Measurements from ENCODE around the gene PPA2. TPM values are rescaled to one million over a fixed set of nuclear protein-coding genes. Genes with fewer than 3 reads are reported as not detected.

The PPA2 gene
- total RNA-seq, 4 donors from 2014 or later = 85.4 to 170 (median 113) TPM

- no peaks in the 10 kb centered on the region for H3K27me3 ChIP-seq
- TF ChIP-seq POLR2AphosphoS5 (IDR thresholded peaks at IDR 0.05) (no peak), CTCF (IDR thresholded peaks at IDR 0.05) (no peak), POLR2A (IDR thresholded peaks at IDR 0.05) (no peak), EP300 (IDR thresholded peaks at IDR 0.05) (no peak)
- no peaks in the 10 kb centered on the region for H3K4me1 ChIP-seq
- H3K27ac ChIP-seq = no peak overlapping the region
- no peak for DNase-seq (ENCODE audit: low spot score in 2 of 2)
- peaks cover 4% of the 10 kb centered on the region for H3K9me3 ChIP-seq
- H3K36me3 ChIP-seq = peaks cover 5% of the 10 kb centered on the region
- H3K4me3 ChIP-seq = no peak overlapping the region
- 90% methylated on average over 2 of the region's 2 CpGs for WGBS
These were observed 74.2 kb downstream of the PPA2 start for GRCh38 chr4:105399532-105400161.

DNA sequence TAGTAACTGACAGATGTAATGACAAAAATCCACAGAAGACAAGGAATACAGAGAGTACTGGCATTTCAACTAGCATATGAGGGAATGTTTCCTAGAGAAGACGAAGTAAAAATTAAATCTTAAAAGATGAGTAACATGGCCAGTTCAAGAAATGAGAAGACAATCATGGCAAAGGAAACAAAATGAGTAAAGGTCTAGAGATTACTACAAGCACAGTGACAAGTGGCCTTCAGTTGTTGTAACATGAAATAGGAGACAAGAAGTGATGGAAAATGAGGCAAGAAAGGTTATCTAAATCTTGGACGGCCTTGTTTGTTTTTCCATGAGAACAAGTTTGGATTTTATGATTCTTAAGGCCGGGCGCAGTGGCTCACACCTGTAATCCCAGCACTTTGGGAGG is 81.0 kb downstream of the PPA2 start:
- peaks cover 11% of the 10 kb centered on the region for H3K36me3 ChIP-seq
- TF ChIP-seq POLR2AphosphoS5 (IDR thresholded peaks at IDR 0.05) (no peak), POLR2A (IDR thresholded peaks at IDR 0.05) (no peak), EP300 (IDR thresholded peaks at IDR 0.05) (no peak), CTCF (IDR thresholded peaks at IDR 0.05) (no peak)
- DNase-seq (ENCODE audit: low spot score in 2 of 2) = no peak
- no peaks in the 10 kb centered on the region for H3K27me3 ChIP-seq
- WGBS = 70% methylated on average over 4 of the region's 4 CpGs
- no peak overlapping the region for H3K4me3 ChIP-seq
- no peaks in the 10 kb centered on the region for H3K9me3 ChIP-seq
- no peak overlapping the region for H3K27ac ChIP-seq
- H3K4me1 ChIP-seq = no peaks in the 10 kb centered on the region

DNA sequence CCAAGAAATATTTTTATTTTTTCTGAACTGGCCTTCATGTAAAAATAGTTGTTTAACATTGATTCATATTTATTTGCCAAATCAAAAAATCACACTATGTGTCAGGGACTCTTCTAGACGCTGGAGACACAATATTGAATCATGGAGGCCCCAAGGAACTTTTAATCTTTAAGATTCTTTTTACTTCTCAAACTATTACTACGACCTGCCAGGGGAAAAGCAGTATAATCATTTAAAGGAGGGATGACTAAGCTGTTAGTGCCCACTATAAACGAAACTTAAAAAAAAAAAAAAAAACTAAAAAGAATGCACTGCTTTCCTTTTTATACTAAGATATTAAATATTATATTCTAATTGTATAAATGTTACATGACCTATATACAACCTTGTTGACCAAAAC is 84.7 kb downstream of the PPA2 start:
- H3K36me3 ChIP-seq = peaks cover 20% of the 10 kb centered on the region
- H3K4me1 ChIP-seq = no peaks in the 10 kb centered on the region
- no peak for TF ChIP-seq POLR2A (IDR thresholded peaks at IDR 0.05)
- no peak for TF ChIP-seq EP300 (IDR thresholded peaks at IDR 0.05)
- no peak for TF ChIP-seq CTCF (IDR thresholded peaks at IDR 0.05)
- TF ChIP-seq POLR2AphosphoS5 (IDR thresholded peaks at IDR 0.05) = no peak
- no peak overlapping the region for H3K27ac ChIP-seq
- 84% methylated on average over 3 of the region's 3 CpGs for WGBS
- no peak overlapping the region for H3K4me3 ChIP-seq
- no peak for DNase-seq (ENCODE audit: low spot score in 2 of 2)
- no peaks in the 10 kb centered on the region for H3K27me3 ChIP-seq
- H3K9me3 ChIP-seq = no peaks in the 10 kb centered on the region

GRCh38 chr4:105387466-105387865 is 86.4 kb downstream of the PPA2 start:
- Histone ChIP-seq H3K36me3 (peaks cover 35% of the 10 kb centered on the region), H3K4me1 (no peaks in the 10 kb centered on the region), H3K9me3 (no peaks in the 10 kb centered on the region), H3K4me3 (no peak overlapping the region), H3K27ac (no peak overlapping the region), H3K27me3 (no peaks in the 10 kb centered on the region)
- no peak for DNase-seq (ENCODE audit: low spot score in 2 of 2)
- TF ChIP-seq CTCF (IDR thresholded peaks at IDR 0.05) (no peak), POLR2A (IDR thresholded peaks at IDR 0.05) (no peak), EP300 (IDR thresholded peaks at IDR 0.05) (no peak), POLR2AphosphoS5 (IDR thresholded peaks at IDR 0.05) (no peak)
- WGBS = 64% methylated on average over 5 of the region's 5 CpGs

- TF ChIP-seq EP300 (IDR thresholded peaks at IDR 0.05) = no peak
- no peak for TF ChIP-seq POLR2A (IDR thresholded peaks at IDR 0.05)
- TF ChIP-seq CTCF (IDR thresholded peaks at IDR 0.05) = no peak
- TF ChIP-seq POLR2AphosphoS5 (IDR thresholded peaks at IDR 0.05) = no peak
- H3K9me3 ChIP-seq = no peaks in the 10 kb centered on the region
- WGBS = 83% methylated on average over 4 of the region's 4 CpGs
- peaks cover 36% of the 10 kb centered on the region for H3K36me3 ChIP-seq
- no peaks in the 10 kb centered on the region for H3K27me3 ChIP-seq
- no peak overlapping the region for H3K4me3 ChIP-seq
- H3K4me1 ChIP-seq = no peaks in the 10 kb centered on the region
- no peak overlapping the region for H3K27ac ChIP-seq
- DNase-seq (ENCODE audit: low spot score in 2 of 2) = no peak
These were observed 87.8 kb downstream of the PPA2 start for GRCh38 chr4:105386012-105386411.

Measured in suprapubic skin (tissue), 4 donors.